SW480 (cell line): ENCODE measurements around the gene METRNL.
A peak's percentile ranks its signal among the peaks of the same experiment; 100 is the strongest.
"Not testable (repeated sequence)": the region's sequence is repeated elsewhere in the genome, so short reads cannot be mapped to it uniquely, and the experiment has no call there.

Experiments
- DNase-seq: peaks from one replicate; pipeline ENCODE4 v3.0.0-alpha.2; 2016; ENCODE audit warnings: low spot score

METRNL gene

DNA sequence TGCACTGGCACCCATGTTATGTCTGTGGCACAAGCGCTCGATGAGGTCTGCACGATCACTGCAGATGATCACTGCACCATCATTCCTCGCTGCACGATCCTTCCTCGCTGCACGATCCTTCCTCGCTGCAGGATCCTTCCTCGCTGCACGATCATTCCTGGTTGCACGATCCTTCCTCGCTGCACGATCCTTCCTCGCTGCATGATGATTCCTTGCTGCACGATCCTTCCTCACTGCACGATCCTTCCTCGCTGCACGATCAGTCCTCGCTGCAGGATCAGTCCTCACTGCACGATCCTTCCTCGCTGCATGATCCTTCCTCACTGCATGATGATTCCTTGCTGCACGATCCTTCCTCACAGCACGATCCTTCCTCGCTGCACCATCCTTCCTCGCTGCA lies 29.3 kb downstream of the METRNL start:
- no peak for DNase-seq

DNA sequence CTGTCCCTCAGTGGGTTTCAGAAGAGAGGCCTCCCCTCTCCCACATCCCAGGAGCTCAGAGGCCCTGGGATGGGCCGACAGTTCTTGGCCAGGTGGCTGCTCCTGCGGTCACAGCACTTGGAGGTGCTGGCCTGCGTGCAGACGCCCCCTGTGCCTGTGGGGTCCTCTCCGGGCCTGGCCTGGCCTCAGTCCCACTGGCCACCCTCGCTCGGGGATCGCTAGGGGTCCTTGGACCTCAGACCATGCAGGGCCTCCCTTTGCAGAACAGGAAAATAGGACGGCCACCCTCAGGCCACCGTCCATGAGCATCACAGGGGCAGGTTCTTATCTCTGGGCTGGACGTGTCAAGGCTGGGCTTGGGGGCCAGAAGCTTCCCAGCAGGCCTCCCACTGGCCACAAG lies 30.0 kb downstream of the METRNL start:
- no peak for DNase-seq

DNA sequence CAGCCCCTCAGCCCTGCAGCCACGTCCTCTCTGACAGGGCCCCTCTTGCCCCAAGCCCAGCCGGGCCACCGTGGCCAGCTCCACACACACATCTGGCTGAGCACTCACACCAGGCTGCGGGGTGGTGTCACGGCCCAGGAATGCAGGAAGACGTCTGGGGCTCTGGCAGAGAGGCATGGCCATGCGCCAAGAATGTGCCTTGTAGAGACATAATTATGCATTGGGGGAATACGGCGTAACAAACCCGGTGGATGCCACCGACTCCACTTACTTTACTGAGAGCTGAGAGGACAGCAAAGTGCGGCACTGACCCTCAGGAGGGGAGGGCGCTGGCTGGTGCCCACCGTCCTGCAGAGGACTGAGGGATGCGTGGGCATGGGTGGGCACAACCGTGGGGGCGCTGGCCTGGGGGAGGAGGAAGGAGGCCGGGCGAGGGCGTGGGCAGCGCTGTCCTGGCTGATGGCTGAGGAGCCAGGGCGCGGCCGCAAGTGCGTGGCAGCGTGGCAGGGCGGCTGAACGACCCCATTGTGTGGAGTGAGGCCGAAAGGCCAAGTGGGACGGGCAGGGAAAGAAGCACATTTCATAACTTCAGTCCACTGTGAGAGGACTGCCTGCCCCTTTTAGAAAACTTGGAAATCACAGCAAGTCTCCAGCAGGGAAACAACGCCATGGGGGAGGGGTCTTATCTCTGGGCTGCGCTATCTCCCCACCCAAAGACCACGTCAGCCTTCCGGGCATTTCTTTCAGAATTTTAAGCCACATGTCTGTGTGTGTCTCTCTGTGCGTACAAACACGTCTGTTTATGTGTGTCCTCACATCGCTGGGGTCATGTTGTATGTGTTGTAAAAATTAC lies 30.6 kb downstream of the METRNL start:
- peak; percentile 84 for DNase-seq

DNA sequence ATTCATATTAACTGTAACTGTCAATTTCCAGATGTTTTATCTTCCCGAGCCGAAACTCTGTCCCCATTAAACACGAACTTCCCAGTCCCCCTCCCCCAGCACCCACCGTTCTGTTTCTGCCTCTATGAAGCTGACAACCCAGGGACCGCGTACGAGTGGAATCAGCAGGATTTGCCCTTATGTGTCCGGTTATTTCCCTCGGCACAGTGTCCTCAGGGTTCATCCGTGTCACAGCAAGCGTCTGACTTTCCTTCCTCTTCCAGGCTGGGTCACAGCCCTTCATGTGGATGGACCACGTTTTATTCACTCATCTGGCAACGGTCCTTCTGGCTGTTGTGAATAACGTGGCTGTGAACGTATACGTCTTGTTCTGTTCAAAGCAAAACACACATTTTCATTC lies 31.3 kb downstream of the METRNL start:
- DNase-seq: no peak

DNA sequence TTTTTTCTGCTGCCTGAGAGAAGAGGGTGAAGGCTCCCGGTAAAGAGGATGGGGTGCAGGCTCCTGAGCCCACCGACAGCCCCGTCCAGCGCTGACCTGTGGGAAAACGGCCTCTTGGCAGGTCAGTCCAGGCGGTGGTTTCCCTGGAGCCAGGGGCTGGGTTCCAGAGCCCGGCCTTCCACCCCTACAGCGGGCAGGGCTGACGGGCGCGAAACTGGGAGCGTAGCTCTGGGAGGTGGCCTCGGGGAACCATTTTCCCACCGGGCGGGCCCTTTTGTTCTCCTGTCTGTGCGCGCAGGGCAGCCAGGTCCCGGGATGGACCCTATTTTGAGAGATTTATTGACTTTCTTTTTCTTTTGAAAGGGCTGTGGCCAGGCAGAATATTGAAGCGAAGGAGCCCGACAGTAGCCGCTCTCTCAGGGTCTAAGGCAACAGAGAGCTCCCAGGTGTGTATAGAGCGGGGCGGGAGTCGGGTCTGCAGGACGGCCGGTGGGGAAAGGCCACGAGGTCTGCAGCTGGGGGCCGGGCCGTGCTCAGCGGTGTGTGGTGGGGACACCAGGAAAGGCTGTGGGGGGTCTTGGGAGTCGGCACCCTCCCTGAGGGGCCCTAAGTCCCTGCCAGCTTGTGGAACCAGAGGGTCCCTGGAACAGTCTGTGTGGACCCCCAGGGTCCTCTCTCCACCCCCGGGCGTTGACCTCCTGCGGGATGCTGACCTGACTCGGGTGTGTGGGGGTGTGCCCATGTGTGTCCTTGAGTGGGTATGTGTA lies 32.3 kb downstream of the METRNL start:
- DNase-seq: no peak

DNA sequence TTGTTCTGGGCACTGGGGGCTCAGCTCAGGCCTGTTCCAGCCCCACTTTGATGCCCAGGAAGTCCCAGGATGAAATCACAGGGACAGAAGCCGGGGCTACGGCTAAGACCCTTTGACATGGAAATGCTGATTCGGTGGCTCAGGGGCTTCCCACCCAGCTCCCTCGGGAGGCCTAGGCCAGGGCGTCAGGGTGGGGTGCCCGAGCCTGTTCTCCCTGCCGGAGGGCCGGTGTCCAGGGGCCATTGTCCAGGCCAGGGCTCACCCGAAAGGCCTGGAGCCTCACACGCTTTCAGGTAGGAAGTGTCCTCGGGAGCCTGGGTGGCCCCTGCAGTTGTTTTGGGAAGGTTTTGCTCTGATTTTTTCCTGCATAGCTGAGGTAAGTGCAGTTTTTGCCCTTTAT lies 34.0 kb downstream of the METRNL start:
- no peak for DNase-seq

DNA sequence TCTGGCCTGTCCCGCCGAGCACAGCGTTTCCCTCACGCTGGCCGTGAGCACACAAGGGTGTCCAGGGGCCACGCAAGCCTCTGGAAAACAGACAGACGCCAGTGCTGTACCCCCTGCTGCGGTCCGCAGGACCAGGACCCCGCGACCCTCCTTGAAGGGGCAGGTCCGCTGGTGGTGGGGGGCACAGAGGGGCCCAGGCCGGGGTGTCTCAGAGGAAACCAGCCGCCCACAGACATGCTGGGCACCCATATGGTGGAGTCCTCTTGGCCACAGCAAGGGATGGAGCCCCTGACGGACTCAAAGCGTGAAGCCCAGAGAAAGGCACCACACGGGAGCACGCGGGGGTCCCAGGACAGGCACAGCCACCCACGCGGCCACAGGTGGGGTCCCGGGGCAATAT lies 34.4 kb downstream of the METRNL start:
- no peak for DNase-seq

DNA sequence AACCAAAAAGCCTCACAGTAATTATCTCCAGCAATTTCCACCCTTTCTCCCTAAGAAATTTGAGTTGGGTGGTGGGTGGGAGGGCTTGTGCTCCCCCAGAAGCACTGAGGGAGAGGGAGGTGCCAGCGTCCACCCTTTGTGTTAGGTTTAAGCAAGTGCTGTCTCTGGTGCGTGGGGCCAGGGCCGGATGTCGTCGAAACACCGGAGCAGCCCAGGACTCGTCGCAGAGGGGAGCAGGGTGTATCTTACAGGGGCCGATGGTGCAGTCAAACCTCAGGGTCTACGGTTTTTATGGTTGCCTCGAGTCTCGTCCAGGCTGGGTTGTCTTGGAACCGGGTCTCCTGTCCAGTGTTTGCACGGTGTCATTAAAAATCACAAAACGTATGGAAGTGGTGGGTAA lies 35.3 kb downstream of the METRNL start:
- no peak for DNase-seq

DNA sequence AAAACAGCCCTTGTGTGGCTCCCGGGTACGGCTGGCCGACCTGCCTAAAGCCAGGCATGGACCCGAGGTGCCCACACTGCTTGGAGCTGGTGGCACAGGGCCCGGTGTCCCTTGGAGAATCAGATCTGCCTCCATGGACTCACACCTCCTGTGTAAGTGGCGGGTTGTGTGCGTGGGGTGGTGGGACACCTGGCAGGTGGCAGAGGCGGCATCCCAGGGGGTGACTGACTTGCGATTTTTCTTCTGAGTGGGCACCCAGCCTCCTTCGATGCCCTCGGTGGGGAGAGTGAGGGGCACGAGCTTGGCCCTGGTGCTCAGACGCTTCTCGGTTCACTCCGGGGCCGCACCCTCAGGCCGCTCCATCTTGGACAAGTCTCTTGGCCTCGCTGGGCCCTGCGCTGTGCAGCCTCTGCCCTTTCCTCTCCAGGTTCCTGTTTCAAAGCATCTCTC lies 35.8 kb downstream of the METRNL start:
- no peak for DNase-seq

DNA sequence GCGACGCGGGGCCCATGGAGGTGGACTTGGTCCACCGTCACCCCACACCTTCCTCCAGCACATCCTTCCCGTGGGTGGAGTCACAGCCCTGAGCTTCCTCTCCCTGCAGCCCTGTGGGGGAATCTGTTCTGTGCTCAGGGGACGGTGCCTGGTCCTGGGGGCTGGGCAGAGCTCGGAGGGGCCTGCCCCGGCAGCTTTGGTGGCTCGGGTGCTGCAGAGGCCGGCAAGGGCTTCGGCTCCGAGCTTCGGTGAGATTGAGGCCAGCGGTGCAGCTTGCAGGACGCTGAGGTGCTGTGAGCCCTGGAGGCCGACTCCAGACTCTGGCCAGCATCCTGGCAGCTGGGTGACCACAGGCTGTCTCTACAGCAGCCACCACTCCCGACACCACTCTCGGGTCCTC lies 36.4 kb downstream of the METRNL start:
- DNase-seq: no peak

DNA sequence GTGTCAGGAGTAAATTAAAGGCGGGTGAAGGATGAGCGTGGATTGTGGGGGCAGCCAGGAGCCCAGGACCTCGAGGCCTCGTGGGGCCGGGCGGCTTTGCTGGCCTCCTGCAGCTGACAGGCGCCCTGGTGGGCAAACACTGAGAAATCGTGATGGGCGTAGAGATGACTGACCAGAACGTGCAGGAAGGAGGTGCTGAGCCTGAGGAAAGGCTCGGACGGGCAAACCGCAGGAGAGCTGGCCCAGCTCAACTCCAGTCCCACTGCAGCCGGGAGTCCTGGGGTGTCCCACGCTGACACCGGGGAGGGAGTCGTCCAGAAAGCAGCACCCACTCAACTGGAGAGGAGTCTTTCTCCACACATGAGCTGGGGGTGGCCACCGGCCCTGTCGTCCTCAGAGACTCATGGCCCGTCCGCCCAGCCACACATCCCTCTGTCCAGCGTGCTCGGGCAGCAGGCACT lies 36.9 kb downstream of the METRNL start:
- DNase-seq: no peak

DNA sequence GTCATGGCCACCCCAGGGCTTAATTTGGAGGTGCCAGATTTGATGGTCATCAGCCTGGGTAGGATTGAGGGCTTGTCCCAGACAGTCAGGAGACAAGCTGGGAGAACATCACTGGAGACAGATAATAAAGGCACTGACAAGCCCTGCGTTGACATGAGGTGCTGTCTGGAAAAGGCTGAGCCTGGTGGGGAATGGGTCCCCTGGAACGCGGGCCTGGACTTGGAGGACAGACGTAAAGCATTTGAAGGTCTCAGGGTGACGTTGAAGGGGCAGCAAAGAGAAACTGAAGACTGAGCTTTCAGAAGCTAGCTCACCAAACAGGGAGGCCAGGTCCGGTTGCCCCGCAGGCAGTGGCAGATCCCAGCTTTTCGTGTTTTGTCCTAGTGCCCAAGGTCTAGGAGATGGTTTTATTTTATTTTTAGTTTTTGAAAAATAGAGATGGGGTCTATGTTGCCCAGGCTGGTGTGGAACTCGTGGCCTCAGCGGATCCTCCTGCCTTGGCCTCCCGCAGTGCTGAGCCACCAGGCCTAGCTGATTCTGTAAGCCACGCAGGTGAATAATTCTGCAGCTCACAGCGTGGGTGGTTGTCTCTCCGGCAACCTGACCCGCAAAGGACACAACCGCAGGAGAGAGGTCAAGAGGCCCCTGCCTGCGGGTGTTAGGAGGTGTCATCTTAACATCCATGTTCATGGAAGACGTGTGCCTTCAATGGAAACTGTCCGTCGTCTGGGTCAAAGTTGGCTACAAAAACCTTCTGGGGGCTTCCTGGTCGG lies 37.6 kb downstream of the METRNL start:
- DNase-seq: no peak

DNA sequence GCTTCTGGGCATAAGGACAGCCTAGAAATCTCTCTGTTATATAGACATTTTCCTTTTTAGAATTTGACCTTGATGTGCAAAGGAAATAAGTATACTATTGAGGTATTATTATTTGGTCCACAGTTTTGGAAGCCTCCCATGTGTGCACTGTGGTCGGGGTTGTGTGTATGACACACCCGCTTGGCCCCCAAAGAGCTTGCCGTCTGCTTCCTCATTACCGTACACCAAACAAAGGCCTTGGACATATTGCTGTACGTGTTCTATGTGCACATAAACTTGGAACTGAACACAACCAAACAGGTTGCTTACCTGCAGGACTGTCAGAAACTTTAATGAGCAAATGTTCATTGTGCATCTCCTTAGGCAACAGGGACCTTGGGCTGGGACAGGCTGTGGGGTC lies 38.2 kb downstream of the METRNL start:
- no peak for DNase-seq

DNA sequence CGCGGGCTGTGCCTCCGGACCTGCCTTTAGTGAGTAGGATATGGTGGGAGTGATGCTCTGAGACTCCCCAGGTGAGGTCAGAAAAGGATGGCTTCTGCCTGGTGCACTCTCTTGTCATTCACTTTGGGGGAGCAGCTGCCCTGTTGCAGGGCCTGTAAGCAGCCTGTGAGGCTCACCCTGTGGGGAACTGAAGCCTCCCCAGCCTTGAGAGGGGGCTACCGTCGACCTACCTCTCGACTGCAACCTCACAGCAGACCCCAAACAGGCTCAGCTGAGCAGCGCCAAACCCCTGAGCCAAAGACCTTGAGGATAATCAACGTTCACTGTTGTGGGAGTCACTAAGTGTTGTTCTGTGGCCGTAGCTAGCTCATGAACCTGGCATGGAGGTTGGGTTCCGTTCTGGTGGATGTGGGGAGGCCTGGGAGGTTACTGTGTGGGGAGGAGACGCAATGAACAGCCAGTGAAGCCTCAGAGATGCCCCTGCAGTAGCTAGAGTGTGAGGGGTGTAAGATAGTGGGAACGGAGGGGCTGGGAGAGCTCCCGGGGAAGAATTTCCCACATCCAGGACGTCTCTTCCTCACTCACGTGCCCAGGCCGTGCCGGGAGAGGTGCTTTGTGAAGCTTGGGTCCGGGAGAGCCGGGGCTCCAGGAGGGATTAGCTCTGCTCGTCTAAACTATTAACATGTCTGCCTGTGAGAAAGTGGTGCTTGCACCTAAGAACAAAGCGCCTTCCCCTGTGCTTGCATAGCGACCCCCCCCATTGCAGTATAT lies 38.8 kb downstream of the METRNL start:
- DNase-seq: no peak

DNA sequence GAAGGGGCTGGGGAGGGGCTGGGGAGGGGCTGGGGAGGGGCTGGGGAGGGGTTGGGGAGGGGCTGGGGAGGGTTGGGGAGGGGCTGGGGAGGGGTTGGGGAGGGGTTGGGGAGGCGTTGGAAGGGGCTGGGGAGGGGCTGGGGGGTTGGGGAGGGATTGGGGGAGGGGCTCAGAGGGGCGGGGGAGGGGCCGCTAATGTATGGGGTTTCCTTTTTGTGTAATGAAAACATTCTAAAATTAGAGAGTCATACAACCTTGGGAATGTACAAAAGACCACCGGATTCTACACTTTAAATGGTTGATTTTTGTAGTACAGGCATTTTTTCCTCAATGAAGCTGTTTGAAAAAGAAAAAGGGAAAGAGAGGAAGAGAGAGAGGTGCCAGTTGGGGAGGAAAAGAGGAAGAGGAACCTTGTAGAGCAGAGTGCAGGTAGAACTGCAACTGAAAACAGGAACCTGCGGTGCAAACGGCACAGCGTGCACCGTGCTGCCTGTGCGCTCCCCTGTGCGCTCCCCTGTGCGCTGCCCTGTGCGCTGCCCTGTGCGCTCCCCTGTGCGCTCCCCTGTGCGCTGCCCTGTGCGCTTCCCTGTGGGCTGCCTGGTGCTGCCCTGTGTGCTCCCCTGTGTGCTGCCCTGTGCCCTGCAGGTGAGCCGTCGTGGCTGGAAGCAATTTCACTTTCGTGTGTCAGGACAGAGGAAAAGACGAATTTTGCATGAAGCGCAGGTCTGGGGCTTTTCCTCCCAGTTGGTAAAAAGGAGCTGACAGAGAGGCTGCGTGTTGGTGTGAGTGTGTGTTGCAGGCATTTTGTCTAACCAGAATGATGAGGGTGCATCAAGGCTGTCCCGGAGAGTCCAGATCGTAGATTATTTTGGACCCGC lies 40.8 kb downstream of the METRNL start:
- DNase-seq: no peak

DNA sequence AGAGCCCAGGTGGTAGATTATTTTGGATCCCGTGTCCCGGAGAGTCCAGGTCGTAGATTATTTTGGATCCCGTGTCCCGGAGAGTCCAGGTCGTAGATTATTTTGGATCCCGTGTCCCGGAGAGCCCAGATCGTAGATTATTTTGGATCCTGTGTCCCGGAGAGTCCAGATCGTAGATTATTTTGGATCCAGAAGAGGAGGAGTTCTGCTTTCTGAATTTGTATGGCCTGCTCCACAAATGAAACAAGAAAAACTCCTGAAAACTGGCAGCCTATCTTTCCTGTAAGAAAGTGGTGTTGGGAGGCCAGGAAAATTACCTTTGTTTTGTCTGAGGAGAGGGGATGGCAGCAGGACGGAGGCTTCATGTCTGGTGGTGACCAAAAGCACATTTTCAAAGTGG lies 42.1 kb downstream of the METRNL start:
- DNase-seq: not testable (repeated sequence)

DNA sequence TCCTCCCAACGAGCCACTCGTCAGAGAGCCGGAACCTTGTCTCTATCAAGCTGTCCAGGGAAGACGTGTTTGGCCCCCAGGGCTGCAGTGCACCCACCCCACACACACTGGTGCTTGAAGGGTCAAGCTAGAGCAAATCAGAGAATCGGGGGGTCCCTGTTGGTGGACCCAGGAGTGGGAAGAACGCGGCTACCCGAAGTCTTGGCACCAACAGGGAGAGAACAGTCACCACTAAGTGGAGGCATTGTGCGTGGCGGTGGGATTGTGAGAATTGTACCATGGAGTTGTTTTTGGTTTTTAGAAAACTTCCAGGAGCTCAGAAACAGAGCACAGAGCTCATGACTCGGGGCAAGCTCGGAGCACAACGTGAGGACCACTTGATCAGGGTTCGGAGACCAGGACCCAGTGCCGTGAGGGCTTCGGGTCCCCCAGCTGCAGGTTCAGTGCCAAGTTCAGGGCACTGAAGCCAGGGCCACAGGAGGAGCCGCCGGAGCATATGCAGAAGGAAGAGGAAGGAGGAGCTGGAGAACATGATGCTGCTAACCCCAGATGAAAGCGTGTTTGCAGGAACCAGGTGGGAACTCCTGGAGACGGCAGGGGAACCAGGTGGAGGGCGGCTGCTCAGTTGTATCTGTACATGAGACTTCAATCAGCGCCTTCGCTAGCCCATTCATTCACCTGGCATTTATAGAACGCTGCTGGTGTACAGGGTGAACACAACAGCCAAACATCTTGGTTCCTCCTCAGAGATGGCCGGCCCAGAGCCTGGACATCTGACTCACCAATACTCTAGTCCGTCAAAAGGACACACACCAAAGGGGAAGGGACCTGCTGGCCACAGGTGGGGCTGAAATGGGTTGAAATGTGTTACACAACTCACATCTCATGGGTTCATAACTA lies 42.8 kb downstream of the METRNL start:
- DNase-seq: no peak

DNA sequence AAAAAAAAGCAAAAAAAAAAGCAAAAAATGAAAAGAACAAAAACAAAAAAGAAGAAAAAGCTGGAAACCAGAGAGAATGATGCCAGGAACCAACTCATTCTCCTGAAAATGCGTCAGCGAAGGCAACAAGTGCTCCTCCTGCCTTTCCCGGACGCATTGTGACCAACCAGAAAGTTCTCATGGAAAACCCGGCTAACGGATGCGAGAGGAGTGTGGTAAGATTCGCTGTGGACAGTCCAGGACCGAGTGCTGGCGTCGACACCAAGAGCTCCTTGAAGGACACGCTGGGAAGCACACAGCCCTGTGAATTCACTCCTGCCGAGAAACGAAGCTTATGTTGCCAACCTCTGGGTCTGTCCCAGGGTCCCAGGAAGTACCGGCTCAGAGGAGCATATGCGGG lies 43.4 kb downstream of the METRNL start:
- no peak for DNase-seq

DNA sequence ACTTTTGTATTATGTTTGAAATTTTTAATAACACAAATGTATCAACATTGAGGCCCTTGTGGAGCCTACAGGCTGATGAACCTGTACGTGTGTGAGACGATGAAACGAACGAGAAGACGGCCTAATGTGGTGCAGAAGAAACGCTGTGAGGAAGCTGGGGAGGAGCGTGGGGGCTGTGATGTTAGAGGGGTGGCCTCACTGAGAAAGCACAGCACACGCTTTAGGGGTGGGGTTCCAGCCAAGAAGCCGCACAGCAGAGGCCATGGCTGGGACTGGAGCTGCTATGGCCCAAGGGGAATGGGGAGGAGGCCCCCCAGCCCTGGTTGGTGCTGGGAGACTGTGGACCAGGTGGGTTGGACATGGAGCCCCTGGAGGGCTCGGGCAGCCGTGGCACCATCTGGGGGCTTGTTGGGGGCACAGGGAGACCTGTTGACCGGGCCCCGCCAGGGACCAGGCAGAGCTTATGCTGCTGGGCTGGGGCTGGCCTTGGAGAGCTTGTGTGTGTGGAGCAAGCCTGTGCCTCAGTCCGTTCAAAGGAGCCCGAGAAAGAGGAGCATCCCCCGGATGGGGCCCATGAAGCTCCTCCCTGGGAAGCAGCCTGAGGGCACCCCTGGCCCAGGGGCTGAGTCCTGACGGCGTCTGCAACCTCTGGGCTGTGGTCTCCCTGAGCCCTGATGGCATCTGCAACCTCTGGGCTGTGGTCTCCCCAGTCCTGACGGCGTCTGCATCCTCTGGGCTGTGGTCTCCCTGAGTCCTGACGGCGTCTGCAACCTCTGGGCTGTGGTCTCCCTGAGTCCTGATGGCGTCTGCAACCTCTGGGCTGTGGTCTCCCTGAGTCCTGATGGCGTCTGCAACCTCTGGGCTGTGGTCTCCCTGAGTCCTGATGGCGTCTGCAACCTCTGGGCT lies 44.7 kb downstream of the METRNL start:
- DNase-seq: no peak
